GM12878 (cell line): ENCODE measurements around the gene GOLPH3.

Experiments
- MEF2A ChIP-seq: IDR thresholded peaks from 2 replicates; pipeline ENCODE4 v1.6.1; 2011; ENCODE audit warnings: low read depth, mild to moderate bottlenecking, low read length, moderate library complexity; ENCODE audit not compliant: insufficient read depth
- POLR2A ChIP-seq: IDR thresholded peaks from 2 replicates; pipeline ENCODE4 v1.6.1; 2011; ENCODE audit warnings: low read depth, mild to moderate bottlenecking, low read length
- RFX5 ChIP-seq: IDR thresholded peaks from 2 replicates; pipeline ENCODE4 v1.6.1; 2011; ENCODE audit warnings: low read depth, low read length, improper control_type of control experiment
- TF ChIP-seq, protein P1 (sequence below), 3 experiments: IDR thresholded peaks in 2 of 3; conservative IDR thresholded peaks in 1 of 3; 2 replicates each; pipeline ENCODE4 v1.5.1; 2011; ENCODE audit warnings: low read depth in 3 of 3, low read length in 3 of 3, mild to moderate bottlenecking in 3 of 3, control low read depth in 2 of 3, moderate library complexity in 2 of 3, inconsistent platforms in 1 of 3, mixed read lengths in 1 of 3; ENCODE audit not compliant: control insufficient read depth in 2 of 3, insufficient read depth in 1 of 3; ENCODE audit errors: extremely low read depth in 1 of 3

DNA sequence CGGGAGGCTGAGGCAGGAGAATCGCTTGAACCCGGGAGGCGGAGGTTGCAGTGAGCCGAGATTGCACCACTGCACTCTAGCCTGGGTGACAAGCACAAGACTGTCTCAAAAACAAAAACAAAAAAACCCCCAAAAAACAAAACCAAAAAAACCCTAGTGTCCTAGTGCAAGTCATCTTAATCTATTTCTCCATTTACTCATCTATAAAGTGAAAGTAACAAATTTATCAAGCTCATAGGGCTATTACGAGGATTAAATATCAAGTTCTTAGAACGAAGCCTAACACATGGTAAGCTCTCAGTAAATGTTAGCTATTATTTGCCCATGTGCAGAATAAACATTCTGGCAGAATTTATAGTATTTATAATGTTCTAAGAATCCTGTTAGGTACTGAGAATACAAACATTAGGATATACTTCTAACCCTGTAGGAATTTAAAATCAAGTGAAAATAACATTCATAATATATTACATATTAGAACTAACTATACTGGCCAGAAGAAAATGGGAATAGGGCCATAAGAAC is 45.0 kb downstream of the GOLPH3 start:
- TF ChIP-seq, protein P1, sequence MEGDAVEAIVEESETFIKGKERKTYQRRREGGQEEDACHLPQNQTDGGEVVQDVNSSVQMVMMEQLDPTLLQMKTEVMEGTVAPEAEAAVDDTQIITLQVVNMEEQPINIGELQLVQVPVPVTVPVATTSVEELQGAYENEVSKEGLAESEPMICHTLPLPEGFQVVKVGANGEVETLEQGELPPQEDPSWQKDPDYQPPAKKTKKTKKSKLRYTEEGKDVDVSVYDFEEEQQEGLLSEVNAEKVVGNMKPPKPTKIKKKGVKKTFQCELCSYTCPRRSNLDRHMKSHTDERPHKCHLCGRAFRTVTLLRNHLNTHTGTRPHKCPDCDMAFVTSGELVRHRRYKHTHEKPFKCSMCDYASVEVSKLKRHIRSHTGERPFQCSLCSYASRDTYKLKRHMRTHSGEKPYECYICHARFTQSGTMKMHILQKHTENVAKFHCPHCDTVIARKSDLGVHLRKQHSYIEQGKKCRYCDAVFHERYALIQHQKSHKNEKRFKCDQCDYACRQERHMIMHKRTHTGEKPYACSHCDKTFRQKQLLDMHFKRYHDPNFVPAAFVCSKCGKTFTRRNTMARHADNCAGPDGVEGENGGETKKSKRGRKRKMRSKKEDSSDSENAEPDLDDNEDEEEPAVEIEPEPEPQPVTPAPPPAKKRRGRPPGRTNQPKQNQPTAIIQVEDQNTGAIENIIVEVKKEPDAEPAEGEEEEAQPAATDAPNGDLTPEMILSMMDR (IDR thresholded peaks at IDR 0.05 in 2 of 3, conservative IDR thresholded peaks at IDR 0.05 in 1 of 3; ENCODE audit: control insufficient read depth in 2 of 3, extremely low read depth in 1 of 3, insufficient read depth in 1 of 3, low read depth in 3 of 3, low read length in 3 of 3), result no peak
- TF ChIP-seq MEF2A (no peak), POLR2A (no peak), RFX5 (no peak)
